Left lung (tissue), 10 donors: ENCODE results near the gene XYLT2. TPM values are rescaled to one million over a fixed set of nuclear protein-coding genes. Genes with fewer than 3 reads are reported as not detected.

Experiments
- ATAC-seq: fragments of 200-7000 bp; cut with Tn5 transposase; one replicate; pipeline ENCODE4 v1.9.1; 2020; ENCODE audit warnings: moderate library complexity
- DNase-seq, 4 donors: peaks; one replicate each; pipeline ENCODE4 v3.0.0-alpha.2; 2013 to 2020
- H3K27ac ChIP-seq, 2 donors: fragments of 200-600 bp; sonication (generic) in 1 of 2; one replicate each; pipeline versions ENCODE4 v1.5.0 to v1.8.0; 2020 to 2021
- H3K27me3 ChIP-seq, 2 donors: fragments of 200-600 bp; sonication (generic) in 1 of 2; one replicate each; pipeline versions ENCODE4 v1.5.0 to v1.8.0; 2020 to 2021
- H3K36me3 ChIP-seq, 2 donors: fragments of 200-600 bp; sonication (generic) in 1 of 2; one replicate each; pipeline versions ENCODE4 v1.5.0 to v1.8.0; 2020 to 2021
- H3K4me1 ChIP-seq, 2 donors: fragments of 200-600 bp; one replicate each; pipeline ENCODE4 v1.8.0; 2021
- H3K4me3 ChIP-seq, 2 donors: fragments of 200-600 bp; sonication (generic) in 1 of 2; one replicate each; pipeline versions ENCODE4 v1.5.0 to v1.8.0; 2020 to 2021; ENCODE audit warnings: mild to moderate bottlenecking in 1 of 2
- H3K9me3 ChIP-seq, 2 donors: fragments of 200-600 bp; sonication (generic) in 1 of 2; one replicate each; pipeline versions ENCODE4 v1.5.0 to v1.8.0; 2020 to 2021
- intact Hi-C, 2 donors: fragments of 100-400 bp; cut with DNase I; formaldehyde crosslinking; loops; one replicate each; pipeline versions ENCODE4 v1.11.2 to v1.14.2; 2022
- polyA plus RNA-seq, 6 donors: library from polyadenylated mRNA; unstranded; fragments of 120-200 nt; gene quantifications; one replicate each; pipeline ENCODE4 v1.2.1, GENCODE V29; 2013; ENCODE audit not compliant: insufficient read length in 6 of 6
- total RNA-seq, 2 donors: library from RNA; stranded (reverse); fragmentation: NEBNext Ultra II Directional; extraction: Animal tissue kit (Norgen Biotek cat#: 25700); gene quantifications; one replicate each; pipeline ENCODE4 v1.2.1, GENCODE V29; 2021
- TF ChIP-seq, protein P1 (sequence below), 2 donors: fragments of 200-600 bp; sonication (generic) in 1 of 2; IDR thresholded peaks; one replicate each; pipeline versions ENCODE4 v1.5.0 to v1.8.0; 2021; ENCODE audit warnings: antibody characterized with exemption in 2 of 2
- donor health status: DM: no; HTN: yes; CAD: no.
- donor health status: DM: no; HTN: no; CAD: no.

The XYLT2 gene
- total and polyA plus RNA-seq, 8 donors: 18.6 to 25.0 (median 21.4) TPM

DNA sequence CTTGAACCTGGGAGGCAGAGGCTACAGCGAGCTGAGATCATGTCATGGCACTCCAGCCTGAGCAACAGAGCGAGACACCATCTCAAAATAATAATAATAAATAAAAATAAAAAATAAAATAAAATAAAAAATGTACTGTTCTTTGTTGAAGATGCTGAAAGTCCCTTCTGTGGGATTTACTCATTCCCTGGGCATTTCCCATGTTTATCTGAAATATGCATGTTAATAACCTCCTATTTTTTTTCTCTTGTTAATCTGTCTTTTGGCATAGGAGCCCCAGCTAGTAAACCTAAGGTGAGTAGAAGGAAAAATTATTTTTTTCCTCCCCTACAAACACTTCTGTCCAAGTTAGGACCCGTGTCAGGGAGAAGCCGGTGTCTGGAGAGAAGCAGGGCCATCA, 37.3 kb upstream of the XYLT2 start:
- no peak overlapping the region for H3K27ac ChIP-seq
- intact Hi-C loops: no loop called here
- H3K4me1 ChIP-seq: peaks cover 0 to 6% of the 10 kb centered on the region in 2 donors
- DNase-seq (no peak), ATAC-seq (no peak)
- H3K9me3 ChIP-seq: no peaks in the 10 kb centered on the region
- no peak overlapping the region for H3K4me3 ChIP-seq
- TF ChIP-seq, protein P1, sequence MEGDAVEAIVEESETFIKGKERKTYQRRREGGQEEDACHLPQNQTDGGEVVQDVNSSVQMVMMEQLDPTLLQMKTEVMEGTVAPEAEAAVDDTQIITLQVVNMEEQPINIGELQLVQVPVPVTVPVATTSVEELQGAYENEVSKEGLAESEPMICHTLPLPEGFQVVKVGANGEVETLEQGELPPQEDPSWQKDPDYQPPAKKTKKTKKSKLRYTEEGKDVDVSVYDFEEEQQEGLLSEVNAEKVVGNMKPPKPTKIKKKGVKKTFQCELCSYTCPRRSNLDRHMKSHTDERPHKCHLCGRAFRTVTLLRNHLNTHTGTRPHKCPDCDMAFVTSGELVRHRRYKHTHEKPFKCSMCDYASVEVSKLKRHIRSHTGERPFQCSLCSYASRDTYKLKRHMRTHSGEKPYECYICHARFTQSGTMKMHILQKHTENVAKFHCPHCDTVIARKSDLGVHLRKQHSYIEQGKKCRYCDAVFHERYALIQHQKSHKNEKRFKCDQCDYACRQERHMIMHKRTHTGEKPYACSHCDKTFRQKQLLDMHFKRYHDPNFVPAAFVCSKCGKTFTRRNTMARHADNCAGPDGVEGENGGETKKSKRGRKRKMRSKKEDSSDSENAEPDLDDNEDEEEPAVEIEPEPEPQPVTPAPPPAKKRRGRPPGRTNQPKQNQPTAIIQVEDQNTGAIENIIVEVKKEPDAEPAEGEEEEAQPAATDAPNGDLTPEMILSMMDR (IDR thresholded peaks at IDR 0.05): no peak
- H3K36me3 ChIP-seq: no peaks in the 10 kb centered on the region
- peaks cover 0 to 17% of the 10 kb centered on the region in 2 donors for H3K27me3 ChIP-seq

DNA sequence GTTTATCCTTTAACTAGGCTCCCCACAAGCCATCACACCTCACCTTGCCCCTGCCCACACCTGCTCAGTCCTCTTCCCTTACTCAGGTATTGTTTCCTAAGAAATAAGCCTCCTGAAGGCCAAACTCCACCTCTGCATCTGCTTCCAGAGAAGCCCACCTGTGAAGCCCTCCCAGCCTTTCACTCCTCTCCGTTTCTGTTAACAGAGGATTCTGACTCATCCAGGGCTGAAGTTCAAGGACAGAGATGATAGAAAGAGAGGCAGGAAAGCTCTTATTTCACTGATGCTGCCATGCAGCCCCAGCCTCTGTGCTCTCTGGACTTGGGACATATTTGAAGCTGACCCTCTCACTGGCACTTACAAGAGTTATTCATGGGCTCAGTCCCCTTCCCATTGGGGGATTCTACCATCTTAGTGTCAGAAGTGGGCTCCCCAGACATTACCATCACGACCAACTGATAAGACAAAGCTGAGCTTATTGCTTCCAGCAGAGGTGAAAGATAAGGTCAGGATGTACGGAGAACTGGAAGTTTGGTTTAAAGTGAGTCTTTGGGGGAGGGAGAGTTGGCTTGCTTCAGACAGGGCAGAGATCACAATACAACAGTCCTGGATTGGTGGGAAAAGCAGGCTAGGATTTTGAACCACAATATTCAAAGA, 35.3 kb upstream of the XYLT2 start:
- DNase-seq: no peak
- Histone ChIP-seq H3K4me1 (no peaks in the 10 kb centered on the region), H3K36me3 (no peaks in the 10 kb centered on the region), H3K4me3 (no peak overlapping the region), H3K27ac (no peak overlapping the region), H3K27me3 (peaks cover 0 to 17% of the 10 kb centered on the region in 2 donors), H3K9me3 (no peaks in the 10 kb centered on the region)
- TF ChIP-seq, protein P1 (IDR thresholded peaks at IDR 0.05): no peak
- ATAC-seq: no peak
- intact Hi-C loops: no loop called here

DNA sequence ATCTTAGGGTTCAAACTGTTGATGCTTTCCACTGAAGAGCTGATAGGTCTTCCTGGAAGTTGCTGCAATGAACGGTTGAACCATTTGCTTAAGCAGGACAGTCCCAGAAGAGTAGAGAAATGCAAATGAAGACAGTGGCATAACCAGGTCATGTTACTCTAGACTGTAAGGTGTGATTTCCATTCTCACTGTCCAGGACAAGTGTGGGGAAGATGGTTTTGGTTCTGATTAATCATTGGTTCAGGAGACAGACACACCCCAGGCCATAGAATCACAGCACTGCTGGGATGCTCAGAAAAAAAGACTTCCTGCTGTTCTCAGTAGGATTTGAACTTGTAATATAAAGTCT, 34.8 kb upstream of the XYLT2 start:
- H3K27me3 ChIP-seq: peaks cover 0 to 17% of the 10 kb centered on the region in 2 donors
- intact Hi-C loops: no loop called here
- DNase-seq (no peak), ATAC-seq (no peak)
- H3K27ac ChIP-seq: no peak overlapping the region
- H3K4me3 ChIP-seq: no peak overlapping the region
- H3K4me1 ChIP-seq: no peaks in the 10 kb centered on the region
- H3K36me3 ChIP-seq: no peaks in the 10 kb centered on the region
- H3K9me3 ChIP-seq: no peaks in the 10 kb centered on the region
- TF ChIP-seq, protein P1 (IDR thresholded peaks at IDR 0.05): no peak

DNA sequence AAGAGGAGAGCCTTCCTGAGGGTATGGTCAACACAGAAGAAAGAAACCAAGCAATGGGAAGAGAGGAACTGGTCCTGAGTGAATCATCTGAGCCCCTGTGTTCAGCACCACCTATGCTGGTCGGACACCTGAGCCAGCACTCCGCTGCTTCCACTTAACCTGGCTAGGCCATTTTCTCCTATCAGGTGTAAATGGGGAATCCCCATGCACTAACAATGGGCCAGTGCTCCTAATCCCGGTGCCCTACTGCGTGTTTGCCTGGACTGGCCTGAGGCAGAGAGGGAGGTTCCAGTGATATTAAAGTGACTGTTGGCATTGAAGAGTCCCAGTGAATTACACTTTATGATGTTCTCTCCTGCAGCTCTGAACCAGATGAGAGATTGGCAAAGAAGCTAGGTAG, 34.4 kb upstream of the XYLT2 start:
- DNase-seq (no peak), ATAC-seq (no peak)
- Histone ChIP-seq H3K27me3 (peaks cover 0 to 17% of the 10 kb centered on the region in 2 donors), H3K9me3 (no peaks in the 10 kb centered on the region), H3K4me3 (no peak overlapping the region), H3K27ac (no peak overlapping the region), H3K36me3 (no peaks in the 10 kb centered on the region), H3K4me1 (no peaks in the 10 kb centered on the region)
- TF ChIP-seq, protein P1 (IDR thresholded peaks at IDR 0.05): no peak
- intact Hi-C loops: no loop called here

DNA sequence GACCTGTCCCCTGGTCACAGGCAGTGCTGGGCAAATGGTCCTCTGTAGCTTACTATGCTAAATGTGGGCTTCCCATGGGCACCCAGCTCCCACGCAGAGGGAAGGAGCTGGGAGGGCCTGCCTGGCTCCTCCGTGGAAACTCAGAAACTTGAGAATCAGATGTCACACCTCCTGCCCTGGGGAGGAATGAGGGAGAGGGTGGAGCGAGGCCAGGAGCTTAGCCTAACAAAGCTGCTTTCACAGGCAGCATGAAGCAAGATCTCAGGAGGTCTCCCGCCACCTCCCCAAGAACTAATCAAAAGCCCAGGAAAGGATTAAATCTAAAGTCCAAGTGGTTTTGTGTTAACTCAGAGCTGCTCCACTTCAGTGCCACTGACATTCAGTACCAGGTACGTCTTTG, 33.6 kb upstream of the XYLT2 start:
- TF ChIP-seq, protein P1 (IDR thresholded peaks at IDR 0.05): no peak
- DNase-seq: no peak

More for the DNA sequence above, 33.6 kb upstream of the XYLT2 start:
- Histone ChIP-seq H3K27me3 (peaks cover 0 to 17% of the 10 kb centered on the region in 2 donors), H3K4me1 (no peaks in the 10 kb centered on the region), H3K9me3 (no peaks in the 10 kb centered on the region), H3K4me3 (no peak overlapping the region), H3K27ac (no peak overlapping the region), H3K36me3 (no peaks in the 10 kb centered on the region)
- intact Hi-C loops: no loop called here
- ATAC-seq: no peak
